ENCODE measurements around the gene PSD4. TPM values are rescaled to one million over a fixed set of nuclear protein-coding genes. Genes with fewer than 3 reads are reported as not detected.

The PSD4 gene
- total and polyA plus RNA-seq, 2 experiments from 2014 or later, result 15.1 to 26.5 TPM

GRCh38 chr2:113223813-113224212 lies 50.0 kb downstream of the PSD4 start:
- H3K9me3 ChIP-seq (ENCODE audit: low read depth), result no peaks in the 10 kb centered on the region
- H3K36me3 ChIP-seq (replicated peaks; ENCODE audit: insufficient read depth, low read depth), result no peaks in the 10 kb centered on the region
- H3K79me2 ChIP-seq, result no peaks in the 10 kb centered on the region
- WGBS (ENCODE audit: low lambda C conversion rate, missing lambda C conversion rate), result 93% methylated on average over 1 of the region's 1 CpG
- no peak overlapping the region for H3K4me2 ChIP-seq
- H2AFZ ChIP-seq, result no peak overlapping the region
- DNase-seq (ENCODE audit: low spot score), result no peak
- TF ChIP-seq, protein P1, sequence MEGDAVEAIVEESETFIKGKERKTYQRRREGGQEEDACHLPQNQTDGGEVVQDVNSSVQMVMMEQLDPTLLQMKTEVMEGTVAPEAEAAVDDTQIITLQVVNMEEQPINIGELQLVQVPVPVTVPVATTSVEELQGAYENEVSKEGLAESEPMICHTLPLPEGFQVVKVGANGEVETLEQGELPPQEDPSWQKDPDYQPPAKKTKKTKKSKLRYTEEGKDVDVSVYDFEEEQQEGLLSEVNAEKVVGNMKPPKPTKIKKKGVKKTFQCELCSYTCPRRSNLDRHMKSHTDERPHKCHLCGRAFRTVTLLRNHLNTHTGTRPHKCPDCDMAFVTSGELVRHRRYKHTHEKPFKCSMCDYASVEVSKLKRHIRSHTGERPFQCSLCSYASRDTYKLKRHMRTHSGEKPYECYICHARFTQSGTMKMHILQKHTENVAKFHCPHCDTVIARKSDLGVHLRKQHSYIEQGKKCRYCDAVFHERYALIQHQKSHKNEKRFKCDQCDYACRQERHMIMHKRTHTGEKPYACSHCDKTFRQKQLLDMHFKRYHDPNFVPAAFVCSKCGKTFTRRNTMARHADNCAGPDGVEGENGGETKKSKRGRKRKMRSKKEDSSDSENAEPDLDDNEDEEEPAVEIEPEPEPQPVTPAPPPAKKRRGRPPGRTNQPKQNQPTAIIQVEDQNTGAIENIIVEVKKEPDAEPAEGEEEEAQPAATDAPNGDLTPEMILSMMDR (IDR thresholded peaks at IDR 0.05; ENCODE audit: poor library complexity), result no peak
- TF ChIP-seq EZH2phosphoT487 (IDR thresholded peaks at IDR 0.05; ENCODE audit: low read depth, severe bottlenecking, unreplicated experiment) (no peak), EZH2 (IDR thresholded peaks at IDR 0.05; ENCODE audit: borderline replicate concordance) (no peak)
- no peaks in the 10 kb centered on the region for H4K20me1 ChIP-seq (ENCODE audit: insufficient read depth, poor library complexity, severe bottlenecking)
- no peaks in the 10 kb centered on the region for H3K27me3 ChIP-seq
- no peak overlapping the region for H3K27ac ChIP-seq
- peaks cover 10% of the 10 kb centered on the region for H3K4me1 ChIP-seq (ENCODE audit: insufficient read depth)
- no peaks in the 10 kb centered on the region for H3K9me2 ChIP-seq (replicated peaks; ENCODE audit: insufficient read depth)
- H3K4me3 ChIP-seq, result no peak overlapping the region

DNA sequence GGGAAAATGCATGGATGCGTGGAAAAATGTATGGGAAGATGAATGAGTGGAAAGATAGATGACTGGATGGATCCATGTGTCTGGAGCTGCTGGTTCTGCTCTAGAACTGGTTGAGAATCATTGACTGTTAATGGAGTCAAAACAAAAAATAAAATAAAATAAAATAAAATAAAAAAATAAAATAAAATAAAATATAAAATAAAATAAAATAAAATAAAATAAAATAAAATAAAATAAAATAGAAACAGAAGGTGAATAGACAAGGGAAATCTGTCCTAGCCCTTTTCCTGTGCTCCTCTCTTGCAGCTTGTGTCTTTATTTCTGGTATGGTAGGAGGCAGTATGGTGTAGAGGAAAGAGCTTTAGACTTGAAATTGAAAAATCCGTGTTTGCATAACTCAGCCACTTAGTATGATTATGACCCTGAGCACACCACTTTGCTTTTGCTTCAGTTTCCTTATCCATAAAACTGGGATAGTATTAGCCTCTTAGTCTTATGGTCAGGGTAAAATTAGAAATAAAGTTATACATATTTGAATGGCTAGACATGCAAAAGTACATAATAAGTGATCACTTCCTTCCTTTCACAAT lies 51.0 kb downstream of the PSD4 start:
- no peak overlapping the region for H3K4me3 ChIP-seq
- H3K27ac ChIP-seq, result no peak overlapping the region
- no peaks in the 10 kb centered on the region for H3K9me3 ChIP-seq (ENCODE audit: low read depth)
- no peak for DNase-seq (ENCODE audit: low spot score)
- no peaks in the 10 kb centered on the region for H3K36me3 ChIP-seq (replicated peaks; ENCODE audit: insufficient read depth, low read depth)
- no peaks in the 10 kb centered on the region for H3K27me3 ChIP-seq
- no peaks in the 10 kb centered on the region for H3K9me2 ChIP-seq (replicated peaks; ENCODE audit: insufficient read depth)
- TF ChIP-seq, protein P1 (IDR thresholded peaks at IDR 0.05; ENCODE audit: poor library complexity), result no peak
- TF ChIP-seq EZH2 (IDR thresholded peaks at IDR 0.05; ENCODE audit: borderline replicate concordance) (no peak), EZH2phosphoT487 (IDR thresholded peaks at IDR 0.05; ENCODE audit: low read depth, severe bottlenecking, unreplicated experiment) (no peak)
- no peak overlapping the region for H3K4me2 ChIP-seq
- 71% methylated on average over 2 of the region's 2 CpGs for WGBS (ENCODE audit: low lambda C conversion rate, missing lambda C conversion rate)
- no peak overlapping the region for H2AFZ ChIP-seq
- H3K79me2 ChIP-seq, result no peaks in the 10 kb centered on the region
- peaks cover 9% of the 10 kb centered on the region for H3K4me1 ChIP-seq (ENCODE audit: insufficient read depth)
- no peaks in the 10 kb centered on the region for H4K20me1 ChIP-seq (ENCODE audit: insufficient read depth, poor library complexity, severe bottlenecking)

- H2AFZ ChIP-seq, result no peak overlapping the region
- peak; percentile 73 for DNase-seq (ENCODE audit: low spot score)
Measured at GRCh38 chr2:113225263-113226259, 51.8 kb downstream of the PSD4 start.

More at GRCh38 chr2:113225263-113226259, 51.8 kb downstream of the PSD4 start:
- Histone ChIP-seq H3K4me3 (no peak overlapping the region), H3K27me3 (no peaks in the 10 kb centered on the region), H3K4me1 (ENCODE audit: insufficient read depth) (peaks cover 9% of the 10 kb centered on the region), H3K36me3 (replicated peaks; ENCODE audit: insufficient read depth, low read depth) (no peaks in the 10 kb centered on the region), H3K79me2 (no peaks in the 10 kb centered on the region), H4K20me1 (ENCODE audit: insufficient read depth, poor library complexity, severe bottlenecking) (no peaks in the 10 kb centered on the region), H3K9me2 (replicated peaks; ENCODE audit: insufficient read depth) (no peaks in the 10 kb centered on the region), H3K4me2 (no peak overlapping the region), H3K9me3 (ENCODE audit: low read depth) (no peaks in the 10 kb centered on the region), H3K27ac (peak overlapping the region; percentile 81)
- 58% methylated on average over 12 of the region's 12 CpGs for WGBS (ENCODE audit: low lambda C conversion rate, missing lambda C conversion rate)
- TF ChIP-seq EZH2 (IDR thresholded peaks at IDR 0.05; ENCODE audit: borderline replicate concordance) (no peak), EZH2phosphoT487 (IDR thresholded peaks at IDR 0.05; ENCODE audit: low read depth, severe bottlenecking, unreplicated experiment) (no peak)
- TF ChIP-seq, protein P1 (IDR thresholded peaks at IDR 0.05; ENCODE audit: poor library complexity), result no peak
